NCI-H2196 treated with DMSO at 0.1 percent for 48 hours (cell line): ENCODE results near the gene IRF2BP1.
"Not testable (repeated sequence)": the region's sequence is repeated elsewhere in the genome, so short reads cannot be mapped to it uniquely, and the experiment has no call there.

Experiments
- DNase-seq: peaks from one replicate; lab custom pipeline; 2025; ENCODE audit not compliant: unreplicated experiment; lab: John Stamatoyannopoulos, UW

Gene IRF2BP1

GRCh38 chr19:45882652-45883585 lies 3.0 kb downstream of the IRF2BP1 start:
- DNase-seq = peak; percentile 23

- DNase-seq = no peak
Observed at GRCh38 chr19:45881909-45882528, 3.9 kb downstream of the IRF2BP1 start.

GRCh38 chr19:45881082-45881908 lies 4.6 kb downstream of the IRF2BP1 start:
- DNase-seq = no peak

- no peak for DNase-seq
Observed at GRCh38 chr19:45879971-45880370, 6.0 kb downstream of the IRF2BP1 start.

GRCh38 chr19:45879055-45879454 lies 6.9 kb downstream of the IRF2BP1 start:
- no peak for DNase-seq

DNA sequence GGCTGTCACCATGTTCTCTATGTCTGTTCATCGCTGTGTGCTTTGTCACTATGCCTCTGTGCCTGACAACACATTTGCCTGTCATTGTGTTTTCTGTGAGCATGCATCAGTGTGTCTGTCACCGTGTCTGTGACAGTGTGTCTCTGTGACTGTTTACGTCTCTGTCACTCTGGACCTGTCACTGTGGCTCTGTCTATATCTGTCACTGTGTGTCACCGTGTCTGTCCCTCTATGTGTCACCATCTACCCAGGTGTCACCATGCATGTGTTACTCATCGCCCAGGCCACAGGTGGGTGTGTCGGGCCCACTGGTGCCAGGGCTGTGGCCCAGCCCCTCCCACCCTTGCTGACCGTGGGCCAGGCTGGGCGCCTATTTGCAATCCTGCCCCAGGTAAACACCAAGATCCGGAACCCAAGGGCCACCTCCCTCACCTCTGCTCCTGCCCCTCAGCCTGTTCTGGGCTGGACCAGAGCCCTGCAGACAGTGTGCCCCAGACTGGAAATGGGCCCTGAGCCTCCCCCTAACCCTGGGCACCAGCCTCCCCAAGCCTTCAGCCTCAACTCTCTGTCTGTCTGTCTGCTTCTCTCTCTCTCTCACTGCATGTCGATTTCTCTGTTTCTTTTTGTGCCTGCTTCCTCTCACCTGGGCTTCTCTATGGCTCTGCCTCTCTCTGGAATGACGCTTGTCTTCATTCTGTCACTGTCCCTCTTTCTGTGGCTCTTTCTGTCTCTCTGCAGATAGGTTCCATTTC lies 7.7 kb downstream of the IRF2BP1 start:
- DNase-seq = no peak

- no peak for DNase-seq
Observed at GRCh38 chr19:45876411-45877197, 9.3 kb downstream of the IRF2BP1 start.

DNA sequence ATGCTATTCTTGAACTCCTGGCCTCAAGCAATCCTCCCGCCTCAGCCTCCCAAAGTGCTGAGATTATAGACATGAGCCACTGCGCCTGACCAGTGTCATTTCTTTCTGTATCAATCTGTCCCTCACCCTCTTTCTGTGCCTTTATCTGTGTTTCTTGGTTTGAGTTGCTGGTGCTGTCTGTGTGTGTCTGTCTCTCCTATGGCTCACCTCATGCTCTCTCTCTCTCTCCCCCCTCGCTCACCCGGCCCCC lies 9.9 kb downstream of the IRF2BP1 start:
- DNase-seq = no peak

DNA sequence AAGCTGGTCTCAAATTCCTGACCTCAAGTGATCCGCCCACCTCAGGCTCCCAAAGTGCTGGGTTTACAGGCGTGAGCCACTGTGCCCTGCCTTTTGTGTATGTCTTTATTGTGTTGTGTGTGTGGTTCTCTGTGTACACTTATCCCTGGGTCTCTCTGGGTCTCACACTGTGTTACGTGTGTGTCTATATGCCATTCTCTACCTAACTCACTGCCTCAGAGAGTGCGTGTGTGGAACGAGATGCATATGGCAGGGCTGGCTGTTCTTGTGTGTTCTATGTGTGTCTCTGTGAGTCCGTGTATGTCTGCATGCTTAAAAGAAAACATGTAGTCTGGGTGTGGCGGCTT lies 11.3 kb downstream of the IRF2BP1 start:
- DNase-seq = no peak

DNA sequence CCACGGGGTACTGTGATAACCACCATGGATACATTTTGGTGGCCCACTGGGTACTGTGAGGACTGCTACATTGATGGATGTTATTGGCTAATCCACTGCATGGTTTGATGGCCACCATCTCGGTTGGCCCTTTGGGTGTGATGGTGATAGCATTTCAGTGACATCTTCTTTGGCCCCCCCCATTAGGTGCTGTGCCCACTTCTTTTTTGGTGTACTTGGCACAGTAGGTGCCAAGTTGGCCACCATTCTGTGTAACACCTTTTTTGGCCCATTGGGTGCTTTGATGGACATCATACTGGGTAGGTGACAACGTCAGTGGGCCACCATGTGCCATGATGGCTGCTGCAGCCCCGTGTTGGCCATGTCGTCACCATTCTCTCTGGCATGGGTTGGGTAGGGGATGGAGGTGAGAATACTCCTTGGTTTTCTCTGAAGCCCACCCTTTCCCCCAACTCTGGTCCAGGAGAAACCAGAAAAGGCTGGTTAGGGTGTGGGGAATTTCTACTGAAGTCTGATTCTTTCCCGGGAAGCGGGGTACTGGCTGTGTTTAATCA lies 12.6 kb downstream of the IRF2BP1 start:
- no peak for DNase-seq

- DNase-seq = no peak
Observed at GRCh38 chr19:45872095-45872919, 13.6 kb downstream of the IRF2BP1 start.

- no peak for DNase-seq
Observed at GRCh38 chr19:45870798-45871197, 15.1 kb downstream of the IRF2BP1 start.

DNA sequence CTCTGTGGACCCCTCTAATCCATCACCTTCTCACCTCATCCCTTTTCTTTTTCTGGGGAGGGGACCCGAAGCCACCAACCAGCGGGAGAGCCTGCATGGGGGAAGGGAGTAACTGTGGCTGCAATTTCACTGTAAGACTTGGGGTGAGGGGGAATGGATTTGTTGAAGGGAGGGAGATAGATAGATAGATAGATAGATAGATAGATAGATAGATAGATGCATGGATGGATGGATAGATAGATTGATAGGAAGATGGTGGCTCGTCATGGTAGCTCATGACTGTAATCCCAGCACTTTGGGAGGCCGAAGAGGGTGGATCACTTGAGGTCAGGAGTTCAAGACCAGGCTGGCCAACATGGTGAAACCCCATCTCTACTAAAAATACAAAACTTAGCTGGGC lies 18.7 kb downstream of the IRF2BP1 start:
- not testable (repeated sequence) for DNase-seq

GRCh38 chr19:45866400-45867176 lies 19.4 kb downstream of the IRF2BP1 start:
- DNase-seq = no peak

GRCh38 chr19:45865269-45865948 lies 20.5 kb downstream of the IRF2BP1 start:
- no peak for DNase-seq

DNA sequence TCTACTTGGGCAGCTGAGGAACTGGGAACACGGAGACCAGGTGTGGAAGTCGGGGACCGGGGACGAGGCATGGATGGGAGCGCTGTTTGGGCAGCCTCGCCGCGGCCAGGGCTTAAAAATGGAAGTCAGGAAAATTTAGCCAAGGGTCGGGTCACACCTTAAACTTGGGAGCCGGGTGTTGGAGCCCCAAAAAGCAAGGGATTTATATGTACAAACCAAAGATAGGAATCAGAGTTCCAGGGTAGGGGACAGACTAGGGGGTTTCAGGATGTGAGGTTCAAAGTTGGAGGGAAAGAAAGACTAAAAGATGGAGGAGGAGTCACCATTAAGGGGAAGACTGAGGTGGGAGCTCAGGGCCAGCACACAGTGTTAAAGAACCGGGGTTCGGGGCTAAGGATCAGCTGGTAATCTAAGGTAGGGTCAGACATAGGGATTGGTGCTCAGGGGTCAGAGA lies 21.3 kb downstream of the IRF2BP1 start:
- no peak for DNase-seq

DNA sequence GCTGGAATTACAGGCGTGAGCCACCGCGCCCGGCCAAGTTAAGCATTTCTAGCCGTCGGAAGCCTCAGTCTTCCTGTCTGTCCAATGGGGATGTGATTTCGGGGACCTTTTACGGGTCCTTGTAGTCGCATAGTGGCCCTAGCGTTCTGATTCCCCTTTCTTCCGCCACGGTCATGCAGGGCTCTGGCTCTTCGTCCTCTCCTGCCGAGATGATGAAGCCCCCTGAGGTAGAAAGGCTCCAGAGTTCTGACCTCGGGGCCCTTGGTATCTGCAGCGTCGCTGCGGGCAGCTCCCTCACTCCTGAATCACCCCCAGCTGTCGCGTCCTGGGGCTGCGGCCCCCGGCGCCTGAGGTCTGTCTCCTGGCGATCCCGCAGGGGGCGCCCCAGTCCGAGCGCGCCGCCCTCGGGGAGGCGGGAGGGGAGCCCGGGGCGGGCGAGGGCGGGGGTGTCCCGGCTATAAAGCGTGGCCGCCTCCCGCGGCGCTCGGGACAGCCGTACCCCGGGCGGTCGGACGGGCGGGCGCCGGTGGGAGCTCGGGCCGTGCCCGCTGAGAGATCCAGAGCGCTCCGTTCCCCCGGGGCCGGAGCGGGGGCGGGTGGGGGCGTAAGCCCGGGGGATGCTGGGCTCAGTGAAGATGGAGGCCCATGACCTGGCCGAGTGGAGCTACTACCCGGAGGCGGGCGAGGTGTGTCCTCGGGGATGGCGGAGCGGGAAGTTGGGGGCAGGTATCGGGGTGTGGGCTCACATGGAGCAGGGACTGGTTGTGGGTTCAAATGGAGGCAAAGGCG lies 21.9 kb downstream of the IRF2BP1 start, which contains the start of gene FOXA3:
FOXA3 (plus strand) TSS at position 487 of the 789 bp plus-strand sequence; CDS start at position 618, 131 bp downstream.
- no peak for DNase-seq
